Prostate gland (tissue), 2 donors: ENCODE results near the gene ZNF281. TPM values are rescaled to one million over a fixed set of nuclear protein-coding genes. Genes with fewer than 3 reads are reported as not detected.

ENCODE experiments used
- DNase-seq: peaks from one replicate; pipeline ENCODE4 v3.0.0-alpha.2; 2019; ENCODE audit warnings: low spot score
- H3K27ac ChIP-seq, 2 donors: fragments of 200-600 bp; sonication (generic); 2 replicates each; pipeline ENCODE4 v1.5.1; 2017 to 2019
- H3K27me3 ChIP-seq: fragments of 200-600 bp; sonication (generic); replicated peaks from 2 replicates; pipeline ENCODE4 v1.5.1; 2019; ENCODE audit not compliant: insufficient read depth
- H3K36me3 ChIP-seq, 2 donors: fragments of 200-600 bp; sonication (generic); 1 replicate in 1 of 2; 2 replicates in 1 of 2; pipeline versions ENCODE4 v1.5.1 to v1.8.1; 2017 to 2019
- H3K4me1 ChIP-seq: fragments of 200-600 bp; sonication (generic); replicated peaks from 2 replicates; pipeline ENCODE4 v1.5.1; 2019
- H3K4me3 ChIP-seq, 2 donors: fragments of 200-600 bp; sonication (generic); 2 replicates each; pipeline ENCODE4 v1.5.1; 2017 to 2019
- H3K9me3 ChIP-seq: fragments of 200-600 bp; sonication (generic); 2 replicates; pipeline ENCODE4 v1.5.1; 2017
- POLR2A ChIP-seq: fragments of 450-650 bp; IDR thresholded peaks from one replicate; pipeline ENCODE4 v1.6.1; 2016; ENCODE audit warnings: antibody characterized with exemption, mild to moderate bottlenecking
- POLR2AphosphoS5 ChIP-seq: sonication (generic); formaldehyde crosslinking; IDR thresholded peaks from one replicate; pipeline ENCODE4 v1.6.1; 2017; ENCODE audit warnings: antibody characterized with exemption
- WGBS: methylation state at CpG from one replicate; pipeline ENCODE4 v1.1.5; 2018; 5-methylcytosine and 5-hydroxymethylcytosine counted together
- intact Hi-C: fragments of 100-400 bp; cut with DNase I; formaldehyde crosslinking; loops from one replicate; pipeline ENCODE4 v1.14.2; 2022
- total RNA-seq, 2 donors: library from RNA; depleted of rRNA; stranded (reverse); fragments of >200 nt; gene quantifications; one replicate each; pipeline ENCODE4 v1.1.0, GENCODE V29; 2016
- TF ChIP-seq, protein P1 (sequence below), 4 experiments: fragments of 200-600 bp in 2 of 4; fragments of 450-650 bp in 2 of 4; sonication (generic) in 2 of 4; IDR thresholded peaks; 1 replicate in 3 of 4; 2 replicates in 1 of 4; pipeline ENCODE4 v1.5.1; 2016 to 2019; ENCODE audit warnings: antibody characterized with exemption in 4 of 4, mild to moderate bottlenecking in 2 of 4, moderate library complexity in 2 of 4

Gene ZNF281, protein sequence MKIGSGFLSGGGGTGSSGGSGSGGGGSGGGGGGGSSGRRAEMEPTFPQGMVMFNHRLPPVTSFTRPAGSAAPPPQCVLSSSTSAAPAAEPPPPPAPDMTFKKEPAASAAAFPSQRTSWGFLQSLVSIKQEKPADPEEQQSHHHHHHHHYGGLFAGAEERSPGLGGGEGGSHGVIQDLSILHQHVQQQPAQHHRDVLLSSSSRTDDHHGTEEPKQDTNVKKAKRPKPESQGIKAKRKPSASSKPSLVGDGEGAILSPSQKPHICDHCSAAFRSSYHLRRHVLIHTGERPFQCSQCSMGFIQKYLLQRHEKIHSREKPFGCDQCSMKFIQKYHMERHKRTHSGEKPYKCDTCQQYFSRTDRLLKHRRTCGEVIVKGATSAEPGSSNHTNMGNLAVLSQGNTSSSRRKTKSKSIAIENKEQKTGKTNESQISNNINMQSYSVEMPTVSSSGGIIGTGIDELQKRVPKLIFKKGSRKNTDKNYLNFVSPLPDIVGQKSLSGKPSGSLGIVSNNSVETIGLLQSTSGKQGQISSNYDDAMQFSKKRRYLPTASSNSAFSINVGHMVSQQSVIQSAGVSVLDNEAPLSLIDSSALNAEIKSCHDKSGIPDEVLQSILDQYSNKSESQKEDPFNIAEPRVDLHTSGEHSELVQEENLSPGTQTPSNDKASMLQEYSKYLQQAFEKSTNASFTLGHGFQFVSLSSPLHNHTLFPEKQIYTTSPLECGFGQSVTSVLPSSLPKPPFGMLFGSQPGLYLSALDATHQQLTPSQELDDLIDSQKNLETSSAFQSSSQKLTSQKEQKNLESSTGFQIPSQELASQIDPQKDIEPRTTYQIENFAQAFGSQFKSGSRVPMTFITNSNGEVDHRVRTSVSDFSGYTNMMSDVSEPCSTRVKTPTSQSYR
- total RNA-seq, result 10 to 100 TPM in 1 of 2 donors, 1 to 10 TPM in 1; 7.5 to 12.6 TPM

DNA sequence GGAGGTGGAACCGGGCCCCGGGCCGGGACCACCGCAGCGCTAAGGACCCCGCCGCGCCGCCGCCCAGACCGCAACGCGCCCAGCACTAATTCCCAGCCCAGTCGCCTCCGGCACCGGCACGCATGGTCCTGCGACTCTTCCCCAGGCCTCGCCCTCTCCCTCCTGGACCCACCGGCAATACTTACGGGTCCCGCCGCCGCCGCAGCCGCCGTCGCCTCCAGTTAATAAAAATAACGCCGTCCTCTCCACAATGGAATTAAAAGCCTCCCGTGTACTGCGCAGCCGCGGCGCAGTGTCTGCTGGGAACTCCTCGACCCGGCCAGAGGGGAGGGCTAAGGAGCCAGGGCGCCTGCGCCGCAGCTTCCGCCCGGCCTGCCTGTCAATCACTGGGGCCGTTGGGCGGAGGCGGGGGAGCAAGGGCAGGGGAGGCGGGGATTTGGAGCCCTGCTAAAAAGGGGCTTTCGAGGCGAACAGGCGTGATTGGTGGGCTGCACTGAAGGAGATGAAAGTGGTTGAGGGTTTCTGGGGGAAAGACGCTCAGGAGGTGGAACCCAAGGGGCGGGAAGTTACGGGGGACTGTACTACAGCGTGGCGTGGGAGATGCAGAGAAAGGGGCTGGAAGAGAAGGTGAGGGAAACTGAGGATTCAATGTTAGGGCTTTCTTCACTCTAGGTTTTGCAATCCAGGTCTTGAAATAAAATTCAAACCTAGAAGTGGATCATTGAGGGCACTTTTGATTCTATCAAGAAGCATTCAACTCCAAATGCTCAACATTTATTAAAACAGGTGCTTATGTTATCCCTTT lies at the start of gene ZNF281:
Gene ZNF281, minus strand, starts transcription at position 276 of the 805 bp plus-strand sequence. CDS start 331 bp downstream, outside the sequence.
- peak within 1 kb of the TSS; percentile 91 to 96 for H3K4me3 ChIP-seq
- under 1% methylated on average over 54 of the region's 54 CpGs for WGBS
- no peaks in the 10 kb centered on the region for H3K27me3 ChIP-seq
- DNase-seq, result peak; percentile 90
- no peaks in the 10 kb centered on the region for H3K9me3 ChIP-seq
- intact Hi-C loops, result no loop called here
- peak within 1 kb of the TSS; percentile 59 to 69 for H3K27ac ChIP-seq
- peaks cover 19% of the 10 kb centered on the region for H3K4me1 ChIP-seq
- peak; percentile 66 for TF ChIP-seq POLR2A
- TF ChIP-seq POLR2AphosphoS5, result peak; percentile 99
- TF ChIP-seq, protein P1, sequence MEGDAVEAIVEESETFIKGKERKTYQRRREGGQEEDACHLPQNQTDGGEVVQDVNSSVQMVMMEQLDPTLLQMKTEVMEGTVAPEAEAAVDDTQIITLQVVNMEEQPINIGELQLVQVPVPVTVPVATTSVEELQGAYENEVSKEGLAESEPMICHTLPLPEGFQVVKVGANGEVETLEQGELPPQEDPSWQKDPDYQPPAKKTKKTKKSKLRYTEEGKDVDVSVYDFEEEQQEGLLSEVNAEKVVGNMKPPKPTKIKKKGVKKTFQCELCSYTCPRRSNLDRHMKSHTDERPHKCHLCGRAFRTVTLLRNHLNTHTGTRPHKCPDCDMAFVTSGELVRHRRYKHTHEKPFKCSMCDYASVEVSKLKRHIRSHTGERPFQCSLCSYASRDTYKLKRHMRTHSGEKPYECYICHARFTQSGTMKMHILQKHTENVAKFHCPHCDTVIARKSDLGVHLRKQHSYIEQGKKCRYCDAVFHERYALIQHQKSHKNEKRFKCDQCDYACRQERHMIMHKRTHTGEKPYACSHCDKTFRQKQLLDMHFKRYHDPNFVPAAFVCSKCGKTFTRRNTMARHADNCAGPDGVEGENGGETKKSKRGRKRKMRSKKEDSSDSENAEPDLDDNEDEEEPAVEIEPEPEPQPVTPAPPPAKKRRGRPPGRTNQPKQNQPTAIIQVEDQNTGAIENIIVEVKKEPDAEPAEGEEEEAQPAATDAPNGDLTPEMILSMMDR (IDR thresholded peaks at IDR 0.05), result peak in 2 of 4 experiments; percentile 5 to 20
- no peaks in the 10 kb centered on the region for H3K36me3 ChIP-seq

- 92% methylated on average over 14 of the region's 14 CpGs for WGBS
- Histone ChIP-seq H3K4me1 (no peaks in the 10 kb centered on the region), H3K4me3 (no peak overlapping the region), H3K9me3 (no peaks in the 10 kb centered on the region), H3K27ac (no peak overlapping the region), H3K27me3 (no peaks in the 10 kb centered on the region), H3K36me3 (no peaks in the 10 kb centered on the region)
- TF ChIP-seq, protein P1 (IDR thresholded peaks at IDR 0.05), result no peak
- TF ChIP-seq POLR2AphosphoS5, result no peak
- TF ChIP-seq POLR2A, result no peak
- intact Hi-C loops, result no loop called here
- no peak for DNase-seq
Observed at GRCh38 chr1:200458780-200459179, 48.9 kb upstream of the ZNF281 start.

GRCh38 chr1:200457810-200458209 lies 48.0 kb upstream of the ZNF281 start:
- no peak for DNase-seq
- H3K9me3 ChIP-seq, result no peaks in the 10 kb centered on the region
- TF ChIP-seq, protein P1 (IDR thresholded peaks at IDR 0.05), result no peak
- TF ChIP-seq POLR2A (no peak), POLR2AphosphoS5 (no peak)
- H3K27me3 ChIP-seq, result no peaks in the 10 kb centered on the region
- no peaks in the 10 kb centered on the region for H3K4me1 ChIP-seq
- H3K4me3 ChIP-seq, result no peak overlapping the region
- no peak overlapping the region for H3K27ac ChIP-seq
- WGBS, result 92% methylated on average over 6 of the region's 6 CpGs
- H3K36me3 ChIP-seq, result no peaks in the 10 kb centered on the region
- intact Hi-C loops, result no loop called here

DNA sequence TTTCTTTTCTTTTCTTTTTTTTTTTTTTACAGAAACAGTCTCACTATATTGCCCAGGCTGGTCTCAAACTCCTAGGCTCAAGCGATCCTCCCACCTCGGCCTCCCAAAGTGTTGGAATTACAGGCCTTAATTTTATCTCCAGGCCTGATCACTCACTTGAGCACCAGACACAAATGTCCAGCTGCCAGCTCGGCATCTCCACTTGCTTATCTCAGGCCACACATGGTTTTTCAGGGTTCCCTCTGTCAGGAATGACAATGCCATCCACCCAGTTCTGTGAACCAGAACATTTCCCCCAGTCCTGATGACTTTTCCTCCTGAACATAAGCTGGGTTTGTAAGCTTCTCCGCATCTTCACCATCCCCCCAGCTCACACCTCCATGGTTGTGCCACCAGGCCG lies 44.6 kb upstream of the ZNF281 start:
- Histone ChIP-seq H3K36me3 (no peaks in the 10 kb centered on the region), H3K27me3 (no peaks in the 10 kb centered on the region), H3K27ac (no peak overlapping the region), H3K9me3 (no peaks in the 10 kb centered on the region), H3K4me1 (no peaks in the 10 kb centered on the region), H3K4me3 (no peak overlapping the region)
- intact Hi-C loops, result no loop called here
- no peak for DNase-seq
- TF ChIP-seq POLR2A (no peak), POLR2AphosphoS5 (no peak)
- TF ChIP-seq, protein P1 (IDR thresholded peaks at IDR 0.05), result no peak
- 86% methylated on average over 5 of the region's 5 CpGs for WGBS
